Measurements from ENCODE around the gene C1orf146.

Gene C1orf146

DNA sequence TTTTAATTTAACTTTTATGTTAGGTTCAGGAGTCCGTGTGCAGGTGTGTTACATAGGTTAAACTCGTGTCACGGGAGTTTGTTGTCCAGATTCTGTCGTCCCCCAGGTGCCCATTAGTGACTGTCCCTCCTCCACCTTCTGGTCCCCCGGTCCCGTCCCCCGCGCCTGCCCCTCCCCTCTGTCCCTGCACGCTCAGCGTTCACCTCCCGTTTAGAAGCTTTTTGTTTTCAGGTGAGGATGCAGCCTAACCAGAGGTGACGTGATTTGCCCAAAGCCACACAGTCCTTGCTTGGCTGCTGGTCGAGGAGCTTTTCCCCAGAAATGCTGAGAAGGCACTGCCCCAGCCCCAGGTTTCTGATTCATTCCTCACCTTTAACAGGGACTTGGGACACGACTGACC lies 844 bp downstream of the C1orf146 start:
- Histone ChIP-seq H3K4me2 (ENCODE audit: low read depth, low read length, poor library complexity, severe bottlenecking) (no peak overlapping the region), H2AFZ (ENCODE audit: low read length) (no peak overlapping the region), H3K4me3 (ENCODE audit: low read length, poor library complexity, severe bottlenecking) (no peak overlapping the region)

DNA sequence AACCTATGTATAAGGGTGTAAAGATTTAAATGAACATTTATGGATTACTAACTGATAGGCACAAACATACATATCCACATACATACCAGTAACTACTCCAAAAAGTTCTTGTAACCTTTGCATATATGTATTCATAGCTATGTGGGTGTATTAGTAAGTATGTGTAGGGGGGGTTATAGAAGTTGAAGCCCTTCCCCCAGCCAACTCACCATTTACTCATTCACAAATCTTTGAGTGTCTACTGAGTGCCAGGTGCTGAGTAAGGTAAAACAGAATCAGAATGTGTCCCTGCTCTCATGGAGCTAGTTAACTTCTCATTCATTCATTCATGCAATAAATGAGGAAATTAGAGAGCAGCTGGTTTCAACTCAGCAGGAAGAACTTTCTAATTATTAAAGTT lies 1.3 kb downstream of the C1orf146 start:
- Histone ChIP-seq H3K4me2 (ENCODE audit: low read depth, low read length, poor library complexity, severe bottlenecking) (no peak overlapping the region), H3K27me3 (ENCODE audit: insufficient read depth, low read length, poor library complexity, severe bottlenecking) (no peaks in the 10 kb centered on the region), H3K9me3 (ENCODE audit: insufficient read depth, low read depth, low read length) (no peaks in the 10 kb centered on the region), H3K79me2 (ENCODE audit: insufficient read depth, low read length) (no peaks in the 10 kb centered on the region), H4K20me1 (ENCODE audit: insufficient read depth, low read length, poor library complexity, severe bottlenecking) (no peaks in the 10 kb centered on the region), H3K4me3 (ENCODE audit: low read length, poor library complexity, severe bottlenecking) (no peak overlapping the region), H2AFZ (ENCODE audit: low read length) (no peak overlapping the region), H3K4me1 (ENCODE audit: insufficient read depth, low read length, poor library complexity, severe bottlenecking) (no peaks in the 10 kb centered on the region), H3K9ac (ENCODE audit: low read depth, low read length, poor library complexity, severe bottlenecking) (no peak overlapping the region), H3K9me2 (replicated peaks; ENCODE audit: low read depth, low read length) (no peaks in the 10 kb centered on the region), H3F3A (ENCODE audit: low read depth) (no peaks in the 10 kb centered on the region), H3K36me3 (ENCODE audit: insufficient read depth, low read length) (no peaks in the 10 kb centered on the region)
- TF ChIP-seq, protein P1, sequence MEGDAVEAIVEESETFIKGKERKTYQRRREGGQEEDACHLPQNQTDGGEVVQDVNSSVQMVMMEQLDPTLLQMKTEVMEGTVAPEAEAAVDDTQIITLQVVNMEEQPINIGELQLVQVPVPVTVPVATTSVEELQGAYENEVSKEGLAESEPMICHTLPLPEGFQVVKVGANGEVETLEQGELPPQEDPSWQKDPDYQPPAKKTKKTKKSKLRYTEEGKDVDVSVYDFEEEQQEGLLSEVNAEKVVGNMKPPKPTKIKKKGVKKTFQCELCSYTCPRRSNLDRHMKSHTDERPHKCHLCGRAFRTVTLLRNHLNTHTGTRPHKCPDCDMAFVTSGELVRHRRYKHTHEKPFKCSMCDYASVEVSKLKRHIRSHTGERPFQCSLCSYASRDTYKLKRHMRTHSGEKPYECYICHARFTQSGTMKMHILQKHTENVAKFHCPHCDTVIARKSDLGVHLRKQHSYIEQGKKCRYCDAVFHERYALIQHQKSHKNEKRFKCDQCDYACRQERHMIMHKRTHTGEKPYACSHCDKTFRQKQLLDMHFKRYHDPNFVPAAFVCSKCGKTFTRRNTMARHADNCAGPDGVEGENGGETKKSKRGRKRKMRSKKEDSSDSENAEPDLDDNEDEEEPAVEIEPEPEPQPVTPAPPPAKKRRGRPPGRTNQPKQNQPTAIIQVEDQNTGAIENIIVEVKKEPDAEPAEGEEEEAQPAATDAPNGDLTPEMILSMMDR (conservative IDR thresholded peaks at IDR 0.05; ENCODE audit: low read length), result no peak
- no peak for TF ChIP-seq EZH2phosphoT487 (IDR thresholded peaks at IDR 0.05; ENCODE audit: borderline replicate concordance)

More for the DNA sequence above, 844 bp downstream of the C1orf146 start:
- TF ChIP-seq, protein P1 (conservative IDR thresholded peaks at IDR 0.05; ENCODE audit: low read length), result no peak
- no peak for TF ChIP-seq EZH2phosphoT487 (IDR thresholded peaks at IDR 0.05; ENCODE audit: borderline replicate concordance)
- no peaks in the 10 kb centered on the region for H3K9me3 ChIP-seq (ENCODE audit: insufficient read depth, low read depth, low read length)
- H3K9me2 ChIP-seq (replicated peaks; ENCODE audit: low read depth, low read length), result no peaks in the 10 kb centered on the region
- no peaks in the 10 kb centered on the region for H3K4me1 ChIP-seq (ENCODE audit: insufficient read depth, low read length, poor library complexity, severe bottlenecking)
- H3K9ac ChIP-seq (ENCODE audit: low read depth, low read length, poor library complexity, severe bottlenecking), result no peak overlapping the region
- H3K79me2 ChIP-seq (ENCODE audit: insufficient read depth, low read length), result no peaks in the 10 kb centered on the region
- no peaks in the 10 kb centered on the region for H3K36me3 ChIP-seq (ENCODE audit: insufficient read depth, low read length)
- H4K20me1 ChIP-seq (ENCODE audit: insufficient read depth, low read length, poor library complexity, severe bottlenecking), result no peaks in the 10 kb centered on the region
- no peaks in the 10 kb centered on the region for H3F3A ChIP-seq (ENCODE audit: low read depth)
- H3K27me3 ChIP-seq (ENCODE audit: insufficient read depth, low read length, poor library complexity, severe bottlenecking), result no peaks in the 10 kb centered on the region

DNA sequence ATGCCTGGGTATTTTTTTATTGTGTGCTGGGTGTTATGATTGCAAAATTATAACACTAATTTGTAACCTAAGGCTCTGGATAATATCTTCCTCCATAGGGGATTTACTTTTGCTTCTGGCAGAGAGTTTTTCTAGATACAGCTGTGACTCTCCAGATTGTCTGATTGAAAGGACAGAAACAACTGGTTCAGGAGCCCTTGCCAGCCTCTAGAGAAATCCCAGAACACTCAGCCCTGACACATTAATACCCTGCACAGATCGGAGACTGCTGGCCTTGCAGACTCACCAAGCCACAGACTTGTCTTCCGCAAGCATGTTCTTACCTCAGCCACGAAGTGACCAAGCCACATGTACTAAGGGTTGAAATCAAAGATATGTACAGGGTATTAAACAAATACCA lies 10.7 kb downstream of the C1orf146 start:
- TF ChIP-seq, protein P1 (conservative IDR thresholded peaks at IDR 0.05; ENCODE audit: low read length), result no peak
- TF ChIP-seq EZH2phosphoT487 (IDR thresholded peaks at IDR 0.05; ENCODE audit: borderline replicate concordance), result no peak
- H3K9me2 ChIP-seq (replicated peaks; ENCODE audit: low read depth, low read length), result no peaks in the 10 kb centered on the region
- H3K4me2 ChIP-seq (ENCODE audit: low read depth, low read length, poor library complexity, severe bottlenecking), result no peak overlapping the region
- H4K20me1 ChIP-seq (ENCODE audit: insufficient read depth, low read length, poor library complexity, severe bottlenecking), result no peaks in the 10 kb centered on the region
- H2AFZ ChIP-seq (ENCODE audit: low read length), result no peak overlapping the region
- no peaks in the 10 kb centered on the region for H3K9me3 ChIP-seq (ENCODE audit: insufficient read depth, low read depth, low read length)
- H3K9ac ChIP-seq (ENCODE audit: low read depth, low read length, poor library complexity, severe bottlenecking), result no peak overlapping the region
- no peaks in the 10 kb centered on the region for H3K4me1 ChIP-seq (ENCODE audit: insufficient read depth, low read length, poor library complexity, severe bottlenecking)
- H3K79me2 ChIP-seq (ENCODE audit: insufficient read depth, low read length), result no peaks in the 10 kb centered on the region
- no peak overlapping the region for H3K4me3 ChIP-seq (ENCODE audit: low read length, poor library complexity, severe bottlenecking)
- no peaks in the 10 kb centered on the region for H3F3A ChIP-seq (ENCODE audit: low read depth)
- H3K27me3 ChIP-seq (ENCODE audit: insufficient read depth, low read length, poor library complexity, severe bottlenecking), result no peaks in the 10 kb centered on the region
- no peaks in the 10 kb centered on the region for H3K36me3 ChIP-seq (ENCODE audit: insufficient read depth, low read length)
